Amygdala (tissue), 56 donors: ENCODE data around the gene TAL1.
"Not testable (repeated sequence)": the region's sequence is repeated elsewhere in the genome, so short reads cannot be mapped to it uniquely, and the experiment has no call there.

Experiments
- DNase-seq, 56 donors: peaks; one replicate each; lab custom pipeline; 2025; lab: John Stamatoyannopoulos, UW

Gene TAL1

GRCh38 chr1:47213230-47213963 lies 18.6 kb downstream of the TAL1 start:
- DNase-seq = no peak

GRCh38 chr1:47212636-47213229 lies 19.3 kb downstream of the TAL1 start:
- DNase-seq = no peak

- peak in 13 of 56 donors; percentile 9 to 32 (median 16) for DNase-seq
Observed at GRCh38 chr1:47211796-47212269, 20.2 kb downstream of the TAL1 start.

- DNase-seq = no peak
Observed at GRCh38 chr1:47210666-47211065, 21.4 kb downstream of the TAL1 start.

- no peak for DNase-seq
Observed at GRCh38 chr1:47209725-47210325, 22.2 kb downstream of the TAL1 start.

- DNase-seq = no peak
Observed at GRCh38 chr1:47209091-47209490, 22.9 kb downstream of the TAL1 start.

- no peak for DNase-seq
Observed at GRCh38 chr1:47208374-47208850, 23.6 kb downstream of the TAL1 start.

- DNase-seq = no peak
Observed at GRCh38 chr1:47207803-47208373, 24.1 kb downstream of the TAL1 start.

- DNase-seq = no peak
Observed at GRCh38 chr1:47205918-47206317, 26.1 kb downstream of the TAL1 start.

- not testable (repeated sequence) for DNase-seq
Observed at GRCh38 chr1:47203504-47203903, 28.5 kb downstream of the TAL1 start.

- no peak for DNase-seq
Observed at GRCh38 chr1:47201179-47201578, 30.8 kb downstream of the TAL1 start.

GRCh38 chr1:47198214-47198613 lies 33.8 kb downstream of the TAL1 start:
- no peak for DNase-seq

- DNase-seq = peak in 1 of 56 donors; percentile 29
Observed at GRCh38 chr1:47196622-47197021, 35.4 kb downstream of the TAL1 start.

- DNase-seq = not testable (repeated sequence)
Observed at GRCh38 chr1:47195981-47196380, 36.0 kb downstream of the TAL1 start.

GRCh38 chr1:47194311-47194710 lies 37.7 kb downstream of the TAL1 start:
- no peak for DNase-seq

- DNase-seq = not testable (repeated sequence)
Observed at GRCh38 chr1:47193496-47193895, 38.5 kb downstream of the TAL1 start.

GRCh38 chr1:47192458-47193384 lies 39.3 kb downstream of the TAL1 start:
- peak in 43 of 56 donors; percentile 8 to 75 (median 32) for DNase-seq

GRCh38 chr1:47191940-47192457 lies 40.0 kb downstream of the TAL1 start:
- no peak for DNase-seq

- DNase-seq = no peak
Observed at GRCh38 chr1:47190857-47191256, 41.2 kb downstream of the TAL1 start.

- DNase-seq = no peak
Observed at GRCh38 chr1:47190509-47190855, 41.5 kb downstream of the TAL1 start.
